GF-D8 (cell line): Measurements from ENCODE around the gene RPS15.
"Not testable (repeated sequence)": the region's sequence is repeated elsewhere in the genome, so short reads cannot be mapped to it uniquely, and the experiment has no call there.

Experiments
- DNase-seq: peaks from one replicate; lab custom pipeline; 2025; lab: John Stamatoyannopoulos, UW

The RPS15 gene

DNA sequence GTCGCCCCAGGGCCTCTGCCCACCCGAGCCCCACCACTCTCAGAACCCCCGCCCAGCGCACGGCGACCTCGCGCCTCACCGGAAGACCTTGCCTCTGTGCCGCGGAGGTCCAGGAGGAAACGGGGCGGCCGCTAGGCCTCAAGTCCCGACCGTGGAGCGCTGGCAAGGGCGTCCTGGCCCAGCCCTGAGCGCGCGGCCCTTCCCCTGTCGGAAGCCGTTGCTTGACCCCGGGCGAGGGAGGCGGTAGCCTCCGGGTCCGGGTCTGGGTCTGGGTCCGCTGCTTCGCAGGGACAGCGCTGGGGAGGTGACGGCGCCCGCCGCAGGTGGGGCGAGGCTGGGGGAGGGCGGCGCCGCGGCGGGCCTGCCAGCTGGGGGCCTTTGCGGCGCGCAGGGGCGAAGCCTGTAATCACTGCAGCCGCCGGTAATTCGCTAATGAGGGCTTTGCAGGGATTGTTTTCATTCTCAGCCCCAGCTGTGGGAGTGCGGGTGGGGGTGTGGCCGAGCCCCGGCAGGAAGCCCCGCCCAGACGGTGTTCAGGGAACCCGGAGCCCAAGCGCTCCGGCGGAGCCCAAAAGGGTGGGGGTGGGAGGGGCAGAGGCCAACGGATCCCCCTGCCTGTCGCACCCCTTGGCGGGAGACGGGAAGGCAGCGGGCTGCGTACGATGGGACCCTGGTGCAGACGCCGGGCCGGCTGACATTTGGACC is 32.3 kb downstream of the RPS15 start:
- no peak for DNase-seq

- DNase-seq: no peak
Measured at GRCh38 chr19:1471010-1471514, 32.9 kb downstream of the RPS15 start.

GRCh38 chr19:1471515-1472160 is 33.4 kb downstream of the RPS15 start:
- DNase-seq: no peak

- no peak for DNase-seq
Measured at GRCh38 chr19:1472231-1473084, 34.3 kb downstream of the RPS15 start.

- no peak for DNase-seq
Measured at GRCh38 chr19:1473085-1473851, 35.1 kb downstream of the RPS15 start.

DNA sequence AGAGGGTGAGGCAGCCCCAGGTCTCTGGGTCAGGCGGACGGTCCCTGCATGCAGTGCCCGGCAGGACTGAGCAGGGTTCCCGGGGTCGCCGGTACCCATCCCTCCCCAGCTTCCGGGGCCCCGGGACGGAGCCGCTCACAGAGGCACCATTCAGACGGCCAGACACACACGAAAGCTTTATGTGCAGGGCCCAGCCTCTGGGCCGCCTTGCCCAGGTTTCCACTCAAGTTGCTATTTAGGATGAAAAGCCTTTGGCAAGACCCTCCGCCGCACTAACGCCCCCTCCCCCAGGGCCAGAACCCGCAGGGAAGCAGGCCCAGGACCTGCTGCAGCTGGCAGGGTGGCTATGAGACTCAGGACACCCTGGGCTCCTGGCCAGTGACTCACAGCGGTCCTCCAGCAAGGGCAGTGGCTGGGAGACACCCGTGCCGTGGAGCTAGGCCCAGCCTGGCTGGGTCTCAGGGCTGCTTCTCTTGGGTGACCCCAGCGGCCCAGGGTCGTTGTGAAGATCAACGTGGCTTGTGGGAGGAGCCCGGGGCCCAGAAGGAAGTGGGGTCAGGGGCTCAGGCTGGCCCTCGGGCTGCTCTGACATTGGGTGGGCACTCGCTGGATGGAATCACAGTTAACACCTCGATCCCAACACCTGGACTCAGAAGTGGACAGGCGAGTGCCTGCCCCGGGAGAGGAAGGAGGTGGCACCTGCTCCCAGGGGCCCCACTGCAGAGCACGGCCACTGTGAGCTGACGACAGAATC is 36.0 kb downstream of the RPS15 start:
- no peak for DNase-seq

DNA sequence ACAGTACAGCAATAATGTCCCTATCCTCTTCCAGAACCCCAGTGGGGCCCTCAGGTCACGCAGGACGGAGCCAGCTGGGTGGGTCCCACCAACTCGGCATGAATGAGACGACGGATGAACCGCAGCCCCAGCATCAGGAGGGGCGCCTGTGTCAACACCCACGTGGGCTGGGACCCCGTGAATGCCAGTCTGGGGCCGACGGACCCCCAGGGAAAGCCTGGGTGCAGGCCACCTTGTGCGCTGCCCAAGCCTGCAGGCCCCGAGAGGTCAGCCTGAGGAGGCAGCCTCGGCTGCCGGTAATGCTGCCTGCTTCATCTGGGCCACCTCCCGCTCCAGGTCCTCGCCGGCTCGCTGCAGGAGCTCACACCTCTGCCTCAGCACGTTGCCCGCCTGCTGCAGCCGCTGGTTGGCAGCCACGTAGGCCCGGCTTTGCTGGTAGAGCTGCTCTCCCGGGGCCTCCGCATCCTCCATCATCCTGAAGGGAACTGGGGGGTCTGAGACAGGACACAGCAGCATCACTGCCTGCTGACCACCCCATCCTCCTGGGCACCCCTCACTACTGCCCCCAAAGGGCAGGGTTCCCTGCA is 36.7 kb downstream of the RPS15 start:
- DNase-seq: no peak

- no peak for DNase-seq
Measured at GRCh38 chr19:1475751-1476437, 37.7 kb downstream of the RPS15 start.

DNA sequence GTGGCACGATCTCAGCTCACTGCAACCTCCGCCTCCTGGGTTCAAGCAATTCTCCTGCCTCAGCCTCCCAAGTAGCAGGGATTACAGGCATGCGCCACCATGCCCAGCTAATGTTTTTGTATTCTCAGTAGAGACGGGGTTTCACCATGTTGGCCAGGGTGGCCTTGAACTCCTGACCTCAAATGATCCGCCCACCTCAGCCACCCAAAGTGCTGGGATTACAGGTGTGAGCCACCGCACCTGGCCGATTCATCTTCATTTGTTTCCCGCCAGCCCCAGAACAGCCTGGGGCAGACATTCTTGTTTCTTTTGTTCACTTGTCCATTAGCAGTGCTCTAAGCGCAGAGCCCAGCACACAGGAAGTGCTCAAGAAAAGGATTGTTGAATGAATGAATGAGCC is 38.9 kb downstream of the RPS15 start:
- DNase-seq: not testable (repeated sequence)

DNA sequence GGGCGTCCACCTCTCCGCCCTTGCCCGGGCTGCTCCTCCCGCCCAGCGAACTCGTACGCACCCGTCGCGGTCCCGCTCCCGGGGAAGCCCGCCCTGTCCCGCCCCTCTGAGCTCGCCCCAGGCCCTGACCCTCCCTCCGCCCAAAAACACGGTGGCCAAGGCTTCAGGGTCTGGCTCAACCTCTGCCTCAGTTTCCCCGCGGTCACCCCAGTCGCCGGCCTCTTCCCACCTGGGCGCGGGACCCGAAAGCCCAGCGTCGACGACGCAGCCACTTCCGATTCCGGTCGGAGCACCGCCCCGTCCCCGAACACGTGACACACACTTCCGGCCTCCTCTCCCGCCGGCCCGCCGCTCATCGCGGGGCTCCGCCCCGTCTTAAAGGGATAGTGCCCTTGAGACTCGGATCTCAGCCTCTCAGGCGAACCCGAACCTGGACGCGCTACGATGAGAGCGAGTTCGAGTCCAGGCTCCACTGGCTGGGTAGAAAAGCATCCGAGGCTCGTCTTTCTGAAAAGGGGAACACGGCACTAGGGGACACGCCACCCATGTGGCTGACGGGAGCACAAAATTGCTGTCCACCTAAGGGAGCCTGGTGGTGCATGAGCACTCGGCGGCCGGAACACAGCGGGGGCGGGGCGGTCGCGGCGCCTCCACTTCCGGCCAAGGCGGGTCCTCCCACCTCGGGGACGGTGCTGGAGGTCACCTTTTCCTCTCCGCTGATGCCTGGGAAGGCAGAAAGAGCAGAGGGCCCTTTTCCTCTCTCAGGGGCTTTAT is 40.9 kb downstream of the RPS15 start, which contains the start of gene C19orf25:
TSS of gene C19orf25 (minus strand) at position 282 of the 774 bp plus-strand sequence. CDS start 312 bp downstream, outside the sequence.
- DNase-seq: peak; percentile 83

- no peak for DNase-seq
Measured at GRCh38 chr19:1481224-1481892, 43.2 kb downstream of the RPS15 start.

DNA sequence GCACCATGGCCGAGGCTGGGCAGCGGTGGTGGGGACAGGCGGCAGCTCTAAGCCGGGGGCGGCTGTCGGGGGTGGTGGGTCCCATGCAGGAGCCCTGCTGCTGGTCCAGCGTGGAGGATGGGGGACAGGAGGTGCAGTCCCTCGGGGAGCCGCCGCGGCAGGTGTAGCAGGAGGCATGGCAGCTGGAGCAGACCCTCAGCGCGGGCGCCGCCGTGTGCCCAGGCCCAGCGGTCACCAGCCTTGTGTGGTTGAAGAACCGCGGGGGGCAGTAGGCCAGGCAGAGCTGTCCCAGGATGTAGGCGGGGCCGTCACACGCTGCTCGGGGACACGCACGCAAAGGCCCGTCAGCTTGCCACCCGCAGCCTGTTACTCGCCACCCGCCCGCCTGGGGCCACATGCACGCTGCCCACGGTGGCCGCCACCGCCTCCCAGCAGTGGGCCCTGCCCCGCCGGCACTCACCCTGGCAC is 43.7 kb downstream of the RPS15 start:
- DNase-seq: no peak

DNA sequence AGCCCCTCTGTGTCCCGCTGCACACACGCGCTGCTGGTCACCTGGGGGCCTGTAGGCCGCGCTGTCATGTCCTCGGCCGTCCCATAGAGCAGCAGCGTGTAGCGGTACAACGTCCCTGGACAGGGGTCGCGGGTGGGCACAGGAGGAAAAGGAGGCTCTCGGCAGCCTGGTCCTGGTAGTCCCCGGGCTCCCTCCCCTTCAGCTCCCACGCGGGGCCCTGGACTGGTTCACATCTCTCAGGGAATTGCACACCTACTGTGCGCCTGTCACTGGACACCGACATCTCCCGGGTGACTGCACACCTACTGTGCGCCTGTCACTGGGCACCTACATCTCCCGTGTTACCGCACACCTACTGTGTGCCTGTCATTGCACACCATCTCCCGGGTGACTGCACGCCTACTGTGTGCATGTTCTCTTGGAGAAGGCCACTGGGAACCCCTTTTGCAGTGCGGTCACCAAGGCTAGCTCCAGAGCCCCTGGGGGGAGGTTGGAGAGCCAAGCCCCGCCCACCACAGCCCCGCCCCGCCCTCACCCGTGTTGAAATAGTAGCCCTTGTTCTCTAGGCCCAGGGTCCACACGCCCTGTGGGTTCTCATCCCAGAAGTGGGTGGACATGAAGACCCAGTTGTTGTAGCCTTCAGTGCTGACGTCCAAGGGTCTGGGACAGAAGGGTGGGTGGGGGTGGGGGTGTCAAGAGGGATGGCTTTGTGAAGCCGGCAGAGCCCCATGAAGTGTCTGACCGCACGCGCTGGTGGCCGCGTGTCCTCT is 44.4 kb downstream of the RPS15 start:
- no peak for DNase-seq

DNA sequence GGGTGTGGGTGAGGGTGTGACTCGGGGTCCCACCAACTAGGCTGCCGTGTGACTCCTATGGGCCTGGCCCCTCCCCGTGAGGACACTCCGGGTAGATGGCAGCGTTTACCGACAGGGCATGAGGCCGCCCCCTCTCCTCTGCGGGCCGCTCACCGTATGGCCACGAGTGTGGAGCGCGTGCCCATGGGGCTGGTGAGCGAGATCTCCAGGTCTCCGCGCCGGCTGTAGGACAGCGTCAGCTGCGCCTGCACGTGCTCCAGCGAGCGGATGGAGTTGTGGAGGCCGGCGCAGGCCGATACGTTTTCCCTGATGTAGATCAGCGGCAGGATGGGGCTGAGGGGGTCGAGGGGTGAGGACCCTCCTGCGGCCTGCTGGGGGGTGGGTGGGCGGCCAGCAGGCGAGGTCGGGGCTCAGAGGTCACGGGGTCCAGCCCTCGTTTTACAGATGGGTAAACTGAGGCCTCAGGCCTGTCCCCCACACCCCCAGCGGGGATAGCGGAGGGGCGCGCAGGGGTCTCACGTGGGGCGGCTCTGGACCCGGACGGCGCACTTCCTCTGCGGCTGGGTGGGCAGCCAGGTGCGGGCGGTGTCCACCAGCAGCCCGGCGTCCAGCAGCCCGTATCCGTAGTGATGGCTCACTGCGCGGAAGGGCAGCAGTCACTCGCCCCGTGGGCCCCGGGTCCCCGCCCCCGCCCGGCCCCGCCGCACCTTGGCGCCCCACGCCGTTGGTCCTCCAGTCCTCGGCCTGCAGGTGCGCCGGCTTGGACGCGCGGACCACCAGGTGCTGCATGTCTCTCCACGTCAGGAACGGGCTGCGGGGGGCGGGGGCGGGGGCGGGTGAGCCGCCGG is 45.2 kb downstream of the RPS15 start:
- no peak for DNase-seq

- DNase-seq: no peak
Measured at GRCh38 chr19:1483979-1484428, 45.8 kb downstream of the RPS15 start.

- no peak for DNase-seq
Measured at GRCh38 chr19:1486720-1487575, 48.8 kb downstream of the RPS15 start.
